GM19239 (cell line): ENCODE data around the gene ICAM1.
A peak's percentile ranks its signal among the peaks of the same experiment; 100 is the strongest.

Source experiments
- DNase-seq: peaks from one replicate; pipeline ENCODE4 v3.0.0; 2011; ENCODE audit warnings: low spot score; ENCODE audit not compliant: insufficient read length
- FAIRE-seq: peaks from 2 replicates; lab custom pipeline; 2011; peaks lifted over from hg19 to GRCh38; lab: Jason Lieb, UNC

Gene ICAM1

GRCh38 chr19:10318807-10319682 is 48.1 kb downstream of the ICAM1 start:
- no peak for FAIRE-seq
- no peak for DNase-seq

- no peak for DNase-seq
- FAIRE-seq: no peak
Measured at GRCh38 chr19:10320602-10321416, 49.9 kb downstream of the ICAM1 start.

GRCh38 chr19:10321417-10321797 is 50.5 kb downstream of the ICAM1 start:
- DNase-seq (no peak), FAIRE-seq (no peak)

- no peak for DNase-seq
- peak; percentile 4 for FAIRE-seq
Measured at GRCh38 chr19:10321874-10322835, 51.2 kb downstream of the ICAM1 start.

GRCh38 chr19:10325732-10326131 is 54.8 kb downstream of the ICAM1 start:
- FAIRE-seq: no peak

GRCh38 chr19:10327793-10328192 is 56.9 kb downstream of the ICAM1 start:
- FAIRE-seq (no peak), DNase-seq (no peak)

More at GRCh38 chr19:10325732-10326131, 54.8 kb downstream of the ICAM1 start:
- no peak for DNase-seq

- DNase-seq: no peak
- no peak for FAIRE-seq
Measured at GRCh38 chr19:10328558-10329429, 57.9 kb downstream of the ICAM1 start.

- no peak for FAIRE-seq
- no peak for DNase-seq
Measured at GRCh38 chr19:10329555-10329954, 58.6 kb downstream of the ICAM1 start.

- no peak for FAIRE-seq
- no peak for DNase-seq
Measured at GRCh38 chr19:10332158-10332964, 61.4 kb downstream of the ICAM1 start.

GRCh38 chr19:10332965-10333757 is 62.2 kb downstream of the ICAM1 start, which contains the start of gene RAVER1:
TSS of gene RAVER1 (minus strand) at chr19:10333529. CDS start at chr19:10333507, 22 bp downstream.
- peak; percentile 99 for FAIRE-seq
- peak; percentile 99 for DNase-seq

GRCh38 chr19:10333758-10334587 is 63.1 kb downstream of the ICAM1 start:
- DNase-seq (no peak), FAIRE-seq (no peak)

- no peak for FAIRE-seq
- no peak for DNase-seq
Measured at GRCh38 chr19:10334588-10335351, 63.9 kb downstream of the ICAM1 start.

- DNase-seq: no peak
- no peak for FAIRE-seq
Measured at GRCh38 chr19:10335352-10335985, 64.5 kb downstream of the ICAM1 start.
